GM21447 (cell line): Measurements from ENCODE around the gene SREK1IP1.

Experiments used
- ATAC-seq: cut with Tn5 transposase; IDR thresholded peaks from one replicate; pipeline ENCODE4 v1.9.1; 2021; ENCODE audit not compliant: unreplicated experiment

SREK1IP1 gene

DNA sequence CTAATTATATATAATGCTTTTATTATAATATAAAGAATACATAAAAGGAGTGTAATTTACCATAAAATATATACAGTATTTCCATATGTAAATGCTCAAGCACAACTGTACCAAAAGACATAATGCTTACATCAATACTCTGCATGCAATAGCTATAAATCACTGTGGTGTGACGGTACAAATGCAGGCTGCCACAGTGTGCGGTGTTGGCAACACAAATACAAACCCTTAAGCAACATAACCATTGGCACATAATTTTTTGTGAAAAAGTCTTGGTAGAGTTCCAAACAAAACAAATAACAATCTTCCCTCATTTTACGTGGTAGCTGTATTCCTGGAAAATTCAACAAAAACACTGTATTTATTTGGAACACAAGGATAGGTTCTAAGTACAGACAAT lies 80.1 kb downstream of the SREK1IP1 start:
- ATAC-seq, result no peak

DNA sequence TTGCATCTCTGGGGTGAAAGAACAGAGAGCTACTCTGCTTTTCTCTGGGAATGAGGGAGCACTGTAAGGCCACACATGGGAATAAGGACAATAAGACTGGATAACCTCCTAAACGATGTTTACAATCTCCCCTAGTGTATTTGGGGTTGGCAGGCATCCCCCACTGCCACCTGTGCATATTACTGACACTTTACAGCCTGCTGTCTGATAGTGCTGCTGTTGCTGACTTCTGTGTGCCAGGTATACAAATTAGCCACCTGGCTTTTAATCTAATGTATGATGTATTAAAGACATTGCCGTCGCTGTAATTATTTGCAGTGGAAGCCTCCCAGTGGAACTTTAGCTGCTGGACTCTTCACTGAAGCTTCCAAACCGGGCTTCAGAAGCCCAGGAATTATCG lies 82.6 kb downstream of the SREK1IP1 start:
- no peak for ATAC-seq

DNA sequence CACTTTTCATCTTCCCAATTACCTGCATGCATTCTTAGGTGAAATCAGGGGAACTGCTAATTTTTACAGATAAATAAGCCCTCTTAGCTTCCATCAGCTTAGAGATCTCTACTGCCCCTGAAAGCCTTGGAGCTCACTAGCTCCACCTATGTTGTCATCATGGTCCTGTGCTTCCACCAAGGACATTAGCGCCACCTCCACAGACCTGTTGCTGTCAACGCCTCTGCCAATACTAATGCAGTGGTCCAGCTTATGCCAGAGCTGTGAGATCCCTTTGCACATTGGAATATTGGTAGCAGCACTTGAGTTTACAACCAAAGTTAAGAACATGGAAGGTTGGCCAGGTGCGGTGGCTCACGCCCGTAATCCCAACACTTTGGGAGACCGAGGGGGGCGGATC lies 85.9 kb downstream of the SREK1IP1 start:
- ATAC-seq, result no peak

DNA sequence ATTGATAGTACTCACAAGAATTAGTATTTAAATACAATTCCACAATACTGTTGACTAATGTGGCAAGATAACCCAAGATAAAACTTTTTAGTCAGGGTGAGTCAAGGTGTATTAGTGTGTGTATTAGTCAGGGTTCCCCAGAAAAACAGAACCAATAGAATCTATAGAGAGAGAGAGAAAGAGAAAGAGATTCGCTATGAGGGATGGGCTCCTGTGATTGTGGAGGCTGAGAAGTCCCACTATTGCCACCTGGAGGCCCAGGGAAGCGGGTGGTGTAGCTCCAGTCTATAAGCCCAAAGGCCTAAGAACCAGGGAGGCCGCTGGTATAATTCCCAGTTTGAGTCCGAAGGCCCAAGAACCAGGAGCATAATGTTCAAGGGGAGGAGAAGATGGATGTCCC lies 88.2 kb downstream of the SREK1IP1 start:
- ATAC-seq, result no peak

DNA sequence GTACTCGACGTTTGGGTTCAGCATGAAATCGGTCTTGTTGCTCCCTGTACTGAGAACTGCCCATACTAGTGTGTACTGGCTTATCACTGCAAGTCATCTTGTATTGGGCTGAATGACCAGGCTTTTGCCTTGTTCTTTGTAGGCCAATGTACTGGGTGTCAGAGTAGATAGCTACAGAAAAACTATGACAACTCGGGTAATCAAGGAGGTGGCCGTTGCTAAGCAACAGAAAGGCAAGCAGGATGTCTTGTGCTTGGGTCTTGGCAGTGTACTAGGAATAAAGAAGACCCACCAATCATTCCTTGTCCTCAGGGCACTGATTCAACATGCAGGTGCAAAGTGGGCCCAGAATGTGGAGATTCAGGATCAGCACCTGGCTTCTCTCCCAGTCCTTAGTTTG lies 90.1 kb downstream of the SREK1IP1 start:
- no peak for ATAC-seq

DNA sequence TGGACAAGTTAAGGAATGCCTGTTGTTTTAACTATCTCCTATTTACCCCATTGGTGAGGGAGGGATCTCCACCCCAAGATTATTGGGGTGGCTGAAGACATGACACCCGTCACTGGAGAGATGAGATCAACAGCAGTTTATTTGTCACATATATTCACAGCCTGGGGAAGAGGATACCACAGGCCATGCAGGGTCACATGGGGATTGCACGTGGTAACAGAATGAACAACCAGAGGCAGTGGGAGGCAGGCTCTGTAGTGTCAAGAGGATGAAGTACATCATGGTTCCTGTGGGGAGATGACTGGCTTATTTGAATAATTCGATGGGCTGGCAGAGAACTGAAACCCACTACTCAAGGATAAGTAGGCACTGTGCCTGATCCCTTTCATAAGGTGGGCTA lies 96.8 kb downstream of the SREK1IP1 start:
- no peak for ATAC-seq

DNA sequence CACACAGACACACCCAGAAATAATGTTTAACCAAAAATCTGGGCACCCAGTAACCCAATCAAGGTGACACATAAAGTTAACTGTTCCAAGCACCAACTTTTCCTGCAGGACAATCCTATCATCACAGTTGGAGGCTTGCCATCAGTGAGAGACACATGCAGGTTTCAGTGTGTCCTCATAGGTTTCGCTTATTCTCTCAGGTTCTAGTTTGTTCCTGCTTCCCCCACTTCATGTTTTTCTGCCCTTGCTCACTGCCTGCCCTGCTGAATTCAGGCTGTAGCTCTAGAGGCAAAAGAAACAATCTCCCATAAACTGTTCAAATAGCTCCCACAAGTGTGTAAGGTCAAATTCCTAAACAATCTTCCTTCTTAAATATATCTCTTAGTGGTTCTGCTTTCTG lies 98.2 kb downstream of the SREK1IP1 start:
- ATAC-seq, result no peak
